Measurements from ENCODE around the gene ANG. TPM values are rescaled to one million over a fixed set of nuclear protein-coding genes. Genes with fewer than 3 reads are reported as not detected.
A peak's percentile ranks its signal among the peaks of the same experiment; 100 is the strongest.

The ANG gene
- total RNA-seq, 6 donors from 2014 or later: 16.8 to 47.4 (median 29.5) TPM

GRCh38 chr14:20714593-20715250, 26.2 kb downstream of the ANG start:
- Histone ChIP-seq H3K27me3 (no peaks in the 10 kb centered on the region), H3K4me1 (peaks cover 3 to 54% (median 30%) of the 10 kb centered on the region in 4 donors), H3K4me3 (no peak overlapping the region), H3K27ac (peak overlapping the region; percentile 81 to 89 (median 88)), H3K36me3 (no peaks in the 10 kb centered on the region), H3K9me3 (no peaks in the 10 kb centered on the region)
- TF ChIP-seq EP300 (IDR thresholded peaks at IDR 0.05) (peak in 2 of 4 donors; percentile 60 to 73), POLR2A (IDR thresholded peaks at IDR 0.05) (peak in 1 of 4 donors; percentile 36), POLR2AphosphoS5 (IDR thresholded peaks at IDR 0.05) (peak; percentile 72 to 75), CTCF (IDR thresholded peaks at IDR 0.05) (no peak)
- 23 to 36% methylated on average over 4 of the region's 4 CpGs for WGBS, 2 donors
- peak; percentile 85 to 89 for ATAC-seq (ENCODE audit: low FRiP score in 2 of 2)
- peak in 1 of 2 donors; percentile 96 for DNase-seq

DNA sequence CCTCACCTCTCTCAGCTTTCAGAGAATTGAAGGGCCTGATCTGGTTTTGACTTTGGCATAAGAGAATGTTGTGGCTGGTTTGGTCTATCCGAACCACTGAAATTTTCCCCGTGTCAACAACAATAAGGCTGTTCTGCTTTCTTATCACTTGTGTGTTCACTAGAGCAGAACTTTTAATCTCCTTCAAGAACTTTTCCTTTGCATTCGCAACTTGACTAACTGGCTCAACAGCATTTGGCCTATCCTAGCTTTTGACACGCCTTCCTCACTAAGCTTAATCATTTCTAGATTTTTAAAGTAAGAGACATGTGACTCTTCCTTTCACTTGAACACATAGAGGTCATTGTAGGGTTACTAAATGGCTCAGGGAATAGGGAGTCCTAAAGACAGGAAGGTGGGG, 31.2 kb downstream of the ANG start:
- Histone ChIP-seq H3K4me3 (no peak overlapping the region), H3K36me3 (no peaks in the 10 kb centered on the region), H3K27ac (peak overlapping the region; percentile 36 to 77 (median 61)), H3K27me3 (peaks cover 0 to 3% (median 0%) of the 10 kb centered on the region in 4 donors), H3K4me1 (peaks cover 1 to 19% (median 4%) of the 10 kb centered on the region in 4 donors), H3K9me3 (no peaks in the 10 kb centered on the region)
- DNase-seq (peak in 1 of 2 donors; percentile 52), ATAC-seq (ENCODE audit: low FRiP score in 2 of 2) (peak in 1 of 2 donors; percentile 31)
- WGBS, 2 donors: 68 to 77% methylated on average over 4 of the region's 4 CpGs
- TF ChIP-seq POLR2AphosphoS5 (IDR thresholded peaks at IDR 0.05): no peak
- peak in 1 of 4 donors; percentile 62 for TF ChIP-seq EP300 (IDR thresholded peaks at IDR 0.05)
- TF ChIP-seq POLR2A (IDR thresholded peaks at IDR 0.05): no peak
- no peak for TF ChIP-seq CTCF (IDR thresholded peaks at IDR 0.05)

DNA sequence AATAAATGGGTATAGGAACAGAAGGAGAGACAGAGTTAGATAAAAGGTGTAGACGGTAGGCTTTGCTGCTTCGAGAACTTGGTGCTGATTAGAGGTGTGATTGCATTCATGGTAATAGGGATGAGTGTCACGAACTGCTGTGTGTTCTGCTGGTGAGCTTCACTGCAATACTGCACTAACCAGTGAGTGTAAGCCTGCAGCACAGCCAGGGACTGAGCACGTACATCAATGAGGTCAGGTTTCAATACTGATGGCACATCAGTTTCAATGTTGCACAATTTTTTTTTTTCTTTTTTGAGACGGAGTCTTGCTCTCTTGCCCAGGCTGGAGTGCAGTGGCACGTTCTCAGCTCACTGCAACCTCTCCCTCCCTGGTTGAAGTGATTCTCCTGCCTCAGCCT, 32.2 kb downstream of the ANG start:
- Histone ChIP-seq H3K27ac (no peak overlapping the region), H3K27me3 (peaks cover 0 to 3% (median 0%) of the 10 kb centered on the region in 4 donors), H3K9me3 (no peaks in the 10 kb centered on the region), H3K4me1 (peaks cover 0 to 13% (median 2%) of the 10 kb centered on the region in 4 donors), H3K36me3 (no peaks in the 10 kb centered on the region), H3K4me3 (no peak overlapping the region)
- DNase-seq: no peak
- 80 to 87% methylated on average over 6 of the region's 6 CpGs for WGBS, 2 donors
- no peak for TF ChIP-seq EP300 (IDR thresholded peaks at IDR 0.05)
- no peak for TF ChIP-seq CTCF (IDR thresholded peaks at IDR 0.05)
- TF ChIP-seq POLR2AphosphoS5 (IDR thresholded peaks at IDR 0.05): no peak
- no peak for TF ChIP-seq POLR2A (IDR thresholded peaks at IDR 0.05)
- ATAC-seq (ENCODE audit: low FRiP score in 2 of 2): no peak

DNA sequence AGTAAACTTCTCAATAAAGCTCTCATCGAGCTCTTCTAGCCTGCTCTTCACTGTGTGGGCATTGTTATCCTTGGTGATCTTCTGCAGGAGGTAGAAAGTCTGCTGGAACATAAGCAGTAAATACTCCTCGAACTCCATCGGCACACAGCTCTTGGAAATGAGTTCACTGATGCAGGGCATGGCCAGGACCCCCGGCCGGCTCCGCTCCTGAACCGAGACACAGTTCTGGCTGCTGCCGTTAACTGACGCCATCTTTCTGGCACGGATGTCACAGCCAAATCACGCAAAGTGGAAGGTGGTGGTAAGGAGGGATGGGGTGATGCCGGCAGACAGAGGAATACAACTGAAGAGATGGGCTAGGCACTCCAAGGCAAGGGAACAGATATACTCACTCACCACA, 33.5 kb downstream of the ANG start:
- Histone ChIP-seq H3K9me3 (no peaks in the 10 kb centered on the region), H3K36me3 (no peaks in the 10 kb centered on the region), H3K27me3 (peaks cover 0 to 3% (median 0%) of the 10 kb centered on the region in 4 donors), H3K27ac (no peak overlapping the region), H3K4me1 (peaks cover 0 to 17% (median 1%) of the 10 kb centered on the region in 4 donors), H3K4me3 (no peak overlapping the region)
- 93% methylated on average over 12 of the region's 12 CpGs for WGBS, 2 donors
- ATAC-seq (ENCODE audit: low FRiP score in 2 of 2): no peak
- peak in 1 of 2 donors; percentile 58 for DNase-seq
- TF ChIP-seq CTCF (IDR thresholded peaks at IDR 0.05): no peak
- no peak for TF ChIP-seq EP300 (IDR thresholded peaks at IDR 0.05)
- no peak for TF ChIP-seq POLR2A (IDR thresholded peaks at IDR 0.05)
- TF ChIP-seq POLR2AphosphoS5 (IDR thresholded peaks at IDR 0.05): no peak
